Epithelial cell of proximal tubule (primary cell): ENCODE data around the gene GAS7. TPM values are rescaled to one million over a fixed set of nuclear protein-coding genes. Genes with fewer than 3 reads are reported as not detected.
"Not testable (repeated sequence)": the region's sequence is repeated elsewhere in the genome, so short reads cannot be mapped to it uniquely, and the experiment has no call there.

Experiments
- DNase-seq: peaks from one replicate; pipeline ENCODE4 v3.0.0-alpha.2; 2011; ENCODE audit warnings: low read depth
- H3K4me3 ChIP-seq: 2 replicates; pipeline ENCODE4 v1.5.1; 2011; ENCODE audit warnings: low read depth, mild to moderate bottlenecking, low read length
- CTCF ChIP-seq: conservative IDR thresholded peaks from 2 replicates; pipeline ENCODE4 v1.5.1; 2012; ENCODE audit warnings: low read depth, mild to moderate bottlenecking, low read length
- total RNA-seq: library from RNA; depleted of rRNA; stranded (reverse); fragments of >200 nt; gene quantifications from 2 replicates; pipeline ENCODE4 v1.2.3, GENCODE V29; 2015

The GAS7 gene
- total RNA-seq, 1 donor from 2014 or later = 2.5 TPM

GRCh38 chr17:10062691-10063385 is 135.6 kb downstream of the GAS7 start:
- no peak overlapping the region for H3K4me3 ChIP-seq
- TF ChIP-seq CTCF = no peak
- DNase-seq = no peak

- no peak for DNase-seq
- no peak overlapping the region for H3K4me3 ChIP-seq
- no peak for TF ChIP-seq CTCF
Observed at GRCh38 chr17:10061111-10061845, 137.1 kb downstream of the GAS7 start.

- no peak for DNase-seq
- no peak for TF ChIP-seq CTCF
- no peak overlapping the region for H3K4me3 ChIP-seq
Observed at GRCh38 chr17:10060526-10060925, 137.9 kb downstream of the GAS7 start.

- TF ChIP-seq CTCF = no peak
- H3K4me3 ChIP-seq = no peak overlapping the region
- DNase-seq = no peak
Observed at GRCh38 chr17:10059684-10060211, 138.7 kb downstream of the GAS7 start.

- no peak for TF ChIP-seq CTCF
- no peak overlapping the region for H3K4me3 ChIP-seq
- DNase-seq = no peak
Observed at GRCh38 chr17:10058921-10059683, 139.3 kb downstream of the GAS7 start.

- H3K4me3 ChIP-seq, DNase-seq: not testable (repeated sequence)
Observed at GRCh38 chr17:10057466-10057865, 140.9 kb downstream of the GAS7 start.
